ENCODE data around the gene BTBD6.
"Not testable (repeated sequence)": the region's sequence is repeated elsewhere in the genome, so short reads cannot be mapped to it uniquely, and the experiment has no call there.

Gene BTBD6

DNA sequence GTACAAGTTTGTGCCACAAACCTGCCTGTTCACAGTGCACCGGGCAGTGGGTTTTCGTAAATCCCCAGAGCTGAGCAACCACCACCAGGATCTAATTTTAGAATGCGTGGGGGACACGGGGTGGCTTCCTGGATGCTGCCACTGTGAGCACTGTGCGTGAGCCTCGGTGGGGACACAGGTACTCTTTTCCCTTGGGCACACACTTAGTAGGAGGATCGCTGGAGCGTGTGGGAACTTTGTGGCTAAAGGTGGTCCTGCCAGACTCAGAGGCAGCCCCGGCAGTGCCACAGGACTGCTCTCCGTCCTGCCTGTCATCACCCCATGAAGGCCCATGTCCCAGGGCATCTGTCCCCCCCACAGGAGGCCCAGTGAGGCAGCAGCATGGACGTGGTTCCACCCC is 21.1 kb downstream of the BTBD6 start:
- no peak for DNase-seq (ENCODE audit: low spot score)

DNA sequence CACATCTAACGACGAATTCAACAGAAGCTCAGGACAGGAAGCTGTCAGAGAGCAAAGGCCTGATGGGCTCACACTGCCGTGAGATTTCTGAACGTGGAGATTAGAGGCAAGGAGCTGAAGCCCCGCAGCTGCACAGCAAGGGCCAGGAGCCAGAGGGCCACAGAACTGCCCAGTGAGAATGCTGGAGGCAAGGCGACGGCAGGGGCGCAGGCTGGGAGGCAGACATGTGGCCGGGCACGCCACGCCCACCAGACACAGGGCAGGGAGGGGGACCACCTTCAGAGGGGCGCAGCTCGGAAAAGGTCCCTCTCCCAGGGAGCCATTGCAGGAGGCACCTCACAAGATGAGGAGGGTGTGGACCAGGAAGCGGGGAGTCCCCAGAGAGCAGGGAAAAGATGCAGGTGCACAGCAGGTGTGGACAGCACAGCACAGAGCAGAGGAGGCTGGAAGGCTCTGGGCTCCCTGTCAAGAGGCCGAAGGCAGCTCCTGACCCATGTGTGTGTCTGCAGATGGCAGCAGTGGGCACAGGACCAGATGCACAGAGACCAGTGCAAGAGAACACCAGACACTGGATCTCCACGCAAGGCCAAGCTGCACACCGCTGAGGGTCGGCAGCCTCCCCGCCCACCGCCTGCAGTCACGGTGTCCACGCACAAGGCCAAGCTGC is 23.0 kb downstream of the BTBD6 start:
- DNase-seq (ENCODE audit: low spot score), result no peak

DNA sequence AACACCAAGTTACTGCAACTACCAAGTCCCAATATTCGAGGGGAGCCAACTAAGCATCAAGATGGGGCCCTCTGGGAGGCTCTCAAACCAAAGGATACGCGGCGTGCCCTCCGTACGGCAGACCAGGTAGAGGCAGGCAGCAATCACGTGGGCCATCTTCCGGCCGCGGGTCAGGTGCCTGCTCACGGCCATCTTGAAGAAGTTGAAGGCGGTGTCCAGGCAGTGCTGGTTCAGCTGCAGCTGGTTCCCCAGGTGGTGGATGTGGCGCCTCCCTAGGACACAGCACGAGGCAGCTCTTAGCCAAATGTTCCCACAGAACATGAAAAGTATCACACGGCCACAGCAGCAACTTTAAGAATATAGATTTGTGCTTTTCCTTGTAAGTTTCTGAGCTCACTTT is 24.3 kb downstream of the BTBD6 start:
- DNase-seq (ENCODE audit: low spot score), result no peak

DNA sequence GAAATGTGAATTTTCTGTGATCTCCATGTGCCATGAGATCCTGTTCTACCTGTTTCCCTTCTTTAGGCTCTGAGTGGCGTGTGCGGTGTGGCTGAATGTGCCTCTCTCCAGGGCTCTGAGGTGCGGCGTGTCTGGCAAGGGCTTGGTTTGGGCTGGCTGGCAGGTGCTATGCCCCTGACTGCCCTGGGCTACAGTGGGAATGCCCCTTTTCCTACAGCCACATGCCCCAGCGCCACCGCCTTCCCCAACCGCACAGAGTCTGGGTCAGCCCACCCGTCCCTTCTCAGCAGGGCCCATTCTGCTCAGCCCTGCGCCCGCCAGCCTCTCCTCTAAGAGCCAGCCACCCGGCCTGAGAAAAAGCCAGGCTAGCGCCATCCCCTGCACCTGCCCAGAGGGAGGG is 24.7 kb downstream of the BTBD6 start:
- no peak for DNase-seq (ENCODE audit: low spot score)

DNA sequence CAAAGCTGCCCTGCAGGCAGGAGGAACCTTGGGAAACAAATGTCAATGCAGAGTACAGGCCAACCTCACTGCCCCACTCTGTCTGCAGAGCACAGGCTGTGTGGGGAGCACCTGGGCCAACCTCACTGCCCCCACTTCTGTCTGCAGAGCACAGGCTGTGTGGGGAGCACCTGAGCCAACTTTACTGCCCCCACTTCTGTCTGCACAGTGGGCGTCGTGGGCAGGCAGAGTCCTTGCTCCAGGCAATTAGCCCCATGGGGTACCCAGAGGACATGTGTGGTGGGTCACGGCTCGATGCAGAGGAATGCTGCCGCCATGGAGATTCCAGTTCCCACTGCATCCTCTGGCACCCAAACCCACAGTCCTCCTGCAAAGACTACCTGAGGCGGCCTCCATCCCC is 26.3 kb downstream of the BTBD6 start:
- no peak for DNase-seq (ENCODE audit: low spot score)

DNA sequence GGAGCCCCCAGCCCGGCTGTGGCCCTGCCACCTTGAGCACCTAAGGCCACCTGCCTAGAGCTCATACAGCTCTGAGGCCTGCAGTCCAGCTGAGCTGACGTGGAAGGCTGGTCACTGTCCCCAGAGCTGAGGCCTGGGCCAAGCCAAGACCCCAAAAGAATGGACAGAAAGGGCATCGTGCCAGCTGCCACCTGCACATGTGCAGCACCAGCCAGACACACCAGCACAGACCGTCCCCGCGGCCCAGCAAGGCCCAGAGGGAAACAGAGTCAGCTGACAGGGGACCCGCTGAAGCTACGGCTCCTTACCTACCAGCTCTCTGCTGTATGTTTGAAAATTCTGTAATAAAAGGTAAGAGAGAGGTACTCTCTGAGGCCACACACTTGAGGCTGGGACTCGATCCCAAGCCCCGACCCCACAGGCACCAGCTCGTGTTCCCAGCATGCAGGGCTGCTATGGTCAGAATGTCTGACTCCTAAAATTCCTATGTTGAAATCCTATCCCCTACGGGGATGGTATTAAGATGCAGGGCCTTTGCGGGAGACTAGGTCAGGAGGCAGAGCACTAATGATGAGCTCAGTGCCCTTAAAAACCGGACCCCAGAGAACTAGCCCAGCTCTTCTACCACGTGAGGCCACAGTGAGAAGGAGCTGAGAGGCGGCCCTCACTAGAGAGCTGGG is 27.1 kb downstream of the BTBD6 start:
- no peak for DNase-seq (ENCODE audit: low spot score)

DNA sequence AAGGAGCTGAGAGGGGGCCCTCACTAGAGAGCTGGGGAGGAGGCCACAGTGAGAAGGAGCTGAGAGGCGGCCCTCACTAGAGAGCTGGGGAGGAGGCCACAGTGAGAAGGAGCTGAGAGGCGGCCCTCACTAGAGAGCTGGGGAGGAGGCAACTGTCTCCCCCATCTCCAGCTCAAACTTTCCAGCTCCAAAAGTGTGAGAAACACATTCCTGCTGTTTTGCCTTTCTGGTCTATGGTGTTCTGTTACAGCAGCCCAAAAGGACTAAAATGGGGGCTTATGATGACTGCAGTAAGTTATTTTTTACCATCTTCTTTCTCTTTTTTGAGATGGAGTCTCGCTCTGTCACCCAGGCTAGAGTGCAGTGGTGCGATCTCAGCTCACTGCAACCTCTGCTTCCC is 29.1 kb downstream of the BTBD6 start:
- not testable (repeated sequence) for DNase-seq (ENCODE audit: low spot score)

DNA sequence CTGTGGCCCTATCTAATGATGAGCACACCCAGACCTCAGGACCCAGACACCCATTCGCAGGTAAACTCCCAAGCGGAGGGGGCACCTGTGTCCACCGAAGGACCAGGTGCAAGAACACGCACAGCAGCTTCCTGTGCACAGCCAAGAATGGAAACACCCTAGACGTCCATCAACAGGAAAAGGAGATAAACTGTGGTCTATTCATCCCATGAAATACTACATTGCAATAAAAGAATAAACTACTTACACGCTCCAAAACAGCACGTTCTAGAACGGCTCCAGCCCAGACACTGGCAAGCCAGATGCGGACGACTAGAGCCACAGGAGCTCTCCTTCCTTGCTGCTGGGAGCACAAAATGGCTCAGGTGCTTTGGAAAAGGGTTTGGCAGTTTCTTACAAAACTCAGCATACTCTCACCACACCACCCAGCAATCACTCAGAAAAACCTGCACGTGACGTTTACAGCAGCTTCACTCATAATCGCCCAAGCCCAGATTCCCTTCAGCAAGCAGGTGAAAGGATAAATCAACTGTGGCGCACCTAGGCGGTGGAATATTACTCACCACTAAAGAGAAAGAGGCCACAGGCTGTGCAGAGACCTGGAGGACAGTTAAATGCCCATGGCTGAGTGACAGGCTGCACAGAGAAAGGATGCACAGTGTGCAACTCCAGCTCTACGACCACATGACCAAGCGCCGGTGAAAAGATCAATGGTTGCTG is 31.5 kb downstream of the BTBD6 start:
- no peak for DNase-seq (ENCODE audit: low spot score)

DNA sequence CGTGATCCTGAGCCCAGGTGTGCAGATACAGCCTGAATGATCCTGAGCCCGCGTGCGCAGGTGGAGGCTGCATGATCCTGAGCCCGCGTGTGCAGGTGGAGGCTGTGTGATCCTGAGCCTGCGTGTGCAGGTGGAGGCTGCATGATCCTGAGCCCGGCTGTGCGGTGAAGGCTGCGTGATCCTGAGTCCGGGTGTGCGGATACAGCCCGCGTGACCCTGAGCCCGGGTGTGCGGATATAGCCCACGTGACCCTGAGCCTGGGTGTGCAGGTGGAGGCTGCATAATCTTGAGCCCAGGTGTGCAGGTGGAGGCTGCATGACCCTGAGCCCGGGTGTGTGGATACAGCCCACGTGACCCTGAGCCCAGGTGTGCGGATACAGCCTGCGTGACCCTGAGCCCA is 32.2 kb downstream of the BTBD6 start:
- DNase-seq (ENCODE audit: low spot score), result no peak

DNA sequence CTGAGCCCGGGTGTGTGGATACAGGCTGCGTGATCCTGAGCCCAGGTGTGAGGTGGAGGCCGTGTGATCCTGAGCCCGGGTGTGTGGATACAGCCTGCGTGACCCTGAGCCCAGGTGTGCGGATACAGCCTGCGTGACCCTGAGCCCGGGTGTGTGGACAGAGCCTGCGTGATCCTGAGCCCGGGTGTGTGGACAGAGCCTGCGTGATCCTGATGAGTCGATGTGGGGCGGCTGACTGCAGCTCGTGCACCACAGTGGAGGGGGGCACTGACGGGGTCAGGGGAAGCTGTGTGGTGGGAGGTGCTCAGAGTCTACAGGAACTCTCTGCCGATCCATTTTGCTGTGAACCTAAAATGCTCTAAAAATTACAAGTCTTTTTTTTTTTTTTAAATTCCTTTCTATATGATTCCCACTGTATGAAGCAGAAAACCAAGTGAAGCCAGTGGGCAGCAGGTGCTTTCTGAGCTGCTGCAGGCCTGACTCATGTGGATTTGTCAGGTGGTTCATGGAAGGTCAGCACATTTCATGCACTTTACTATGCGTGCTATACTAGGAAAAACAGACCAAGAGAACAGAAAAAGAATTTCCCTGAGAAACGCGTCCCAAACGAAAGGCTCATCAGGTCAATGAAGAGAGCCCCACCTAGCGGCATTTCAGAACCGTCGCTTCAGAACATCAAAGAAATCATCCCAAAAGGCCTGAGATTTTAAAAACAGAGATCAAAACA is 33.2 kb downstream of the BTBD6 start:
- DNase-seq (ENCODE audit: low spot score), result peak; percentile 64

DNA sequence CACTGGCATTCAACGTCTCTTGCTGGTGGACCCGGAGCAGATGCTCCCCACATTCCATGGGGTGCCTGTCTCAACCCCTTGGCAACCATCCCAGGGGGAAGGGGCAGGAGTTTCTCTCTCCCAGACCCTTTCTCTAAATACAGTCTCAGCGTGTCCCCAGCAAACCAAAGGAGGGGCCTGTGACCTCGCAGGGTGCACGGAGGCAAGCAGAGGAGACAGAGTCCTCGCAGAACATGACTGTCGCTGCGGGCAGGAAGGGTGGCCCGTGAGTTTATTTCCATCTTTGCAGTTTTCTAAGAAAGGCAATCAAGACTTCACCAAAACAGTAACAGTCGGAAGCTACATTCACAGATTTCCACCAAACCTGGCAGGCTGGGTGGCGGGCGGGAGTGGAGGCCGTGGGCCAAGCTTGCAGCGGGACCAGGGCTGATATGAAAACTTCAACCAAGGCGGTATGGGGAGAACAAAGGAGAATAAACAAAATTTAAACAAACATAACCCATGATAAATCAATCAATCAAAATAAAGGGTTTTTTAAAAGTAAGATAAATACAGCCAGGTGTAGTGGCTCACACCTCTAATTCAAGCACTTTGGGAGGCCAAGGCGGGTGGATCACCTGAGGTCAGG is 33.9 kb downstream of the BTBD6 start:
- DNase-seq (ENCODE audit: low spot score), result no peak

DNA sequence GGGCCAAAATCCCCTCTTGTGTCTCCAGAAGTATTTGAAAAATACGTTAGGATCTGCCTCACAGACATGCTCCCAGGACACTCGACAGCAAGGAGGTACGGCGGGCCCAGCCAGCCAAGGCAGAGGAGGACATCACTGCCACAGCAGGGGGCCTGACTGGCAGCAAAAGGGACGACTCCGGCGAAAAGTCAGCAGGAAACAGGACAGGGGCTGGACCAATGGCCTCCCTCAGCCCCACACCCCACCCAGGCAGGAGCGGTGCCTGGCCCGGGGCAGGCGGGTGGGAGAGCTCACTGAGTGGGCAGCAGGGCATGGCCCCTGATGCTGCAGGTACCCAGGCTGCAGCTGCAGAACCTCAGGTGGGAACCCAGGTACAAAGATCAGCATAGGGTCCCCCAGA is 34.7 kb downstream of the BTBD6 start:
- no peak for DNase-seq (ENCODE audit: low spot score)

DNA sequence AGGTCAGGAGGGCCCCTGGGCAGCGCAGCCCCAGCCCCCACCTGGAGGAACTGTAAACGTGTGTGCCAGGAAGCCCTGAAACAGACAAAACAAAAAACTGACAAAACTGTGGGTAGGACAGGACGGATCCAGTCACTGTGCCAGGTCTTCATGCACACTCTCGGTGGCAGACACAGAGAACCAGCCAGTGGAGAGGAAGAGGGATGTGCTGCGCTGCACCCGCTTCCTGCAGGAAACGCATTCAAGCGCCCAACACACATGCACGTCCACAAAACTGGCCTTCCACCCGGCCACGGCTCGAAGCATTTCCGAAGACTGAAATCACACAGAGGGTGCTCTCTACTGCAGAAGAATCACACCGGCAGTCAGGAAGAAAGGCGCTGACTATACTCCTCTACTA is 35.6 kb downstream of the BTBD6 start:
- DNase-seq (ENCODE audit: low spot score), result no peak

DNA sequence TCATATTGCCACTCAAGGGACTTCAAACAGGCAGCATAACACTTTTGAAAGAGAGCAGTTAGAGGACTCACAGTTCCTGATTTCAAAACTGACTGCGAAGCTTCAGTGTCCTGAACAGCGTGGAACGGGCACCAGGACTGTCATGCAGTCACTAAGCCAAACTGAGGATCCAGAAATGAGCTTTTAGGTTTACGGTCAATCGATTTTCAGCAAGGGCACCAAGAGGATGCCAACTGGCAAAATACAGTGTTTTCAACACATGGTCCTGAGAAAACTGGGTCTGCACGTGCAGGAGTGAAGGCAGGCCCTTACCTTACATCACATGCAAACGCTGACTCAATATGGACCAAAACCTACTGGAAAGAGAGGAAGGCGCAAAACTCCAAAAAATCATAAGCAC is 36.8 kb downstream of the BTBD6 start:
- DNase-seq (ENCODE audit: low spot score), result no peak

DNA sequence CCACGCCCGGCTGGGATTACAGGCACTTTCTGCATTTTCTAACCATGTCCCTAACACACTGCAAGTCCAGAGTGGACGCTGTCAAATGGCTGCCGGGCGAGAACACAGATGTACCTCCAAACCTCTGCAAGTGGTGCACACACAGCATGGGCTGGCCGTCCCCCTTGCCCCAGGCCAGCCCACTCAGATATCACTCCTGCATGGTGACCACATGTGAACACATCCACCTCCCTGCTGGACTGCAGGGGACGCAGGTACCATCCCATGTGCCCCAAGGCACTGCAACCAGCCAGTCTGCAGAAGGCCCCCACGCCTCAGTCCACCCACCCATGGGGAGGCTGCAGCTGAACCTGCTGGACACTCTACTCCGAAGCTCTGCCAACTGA is 38.4 kb downstream of the BTBD6 start:
- no peak for DNase-seq (ENCODE audit: low spot score)

DNA sequence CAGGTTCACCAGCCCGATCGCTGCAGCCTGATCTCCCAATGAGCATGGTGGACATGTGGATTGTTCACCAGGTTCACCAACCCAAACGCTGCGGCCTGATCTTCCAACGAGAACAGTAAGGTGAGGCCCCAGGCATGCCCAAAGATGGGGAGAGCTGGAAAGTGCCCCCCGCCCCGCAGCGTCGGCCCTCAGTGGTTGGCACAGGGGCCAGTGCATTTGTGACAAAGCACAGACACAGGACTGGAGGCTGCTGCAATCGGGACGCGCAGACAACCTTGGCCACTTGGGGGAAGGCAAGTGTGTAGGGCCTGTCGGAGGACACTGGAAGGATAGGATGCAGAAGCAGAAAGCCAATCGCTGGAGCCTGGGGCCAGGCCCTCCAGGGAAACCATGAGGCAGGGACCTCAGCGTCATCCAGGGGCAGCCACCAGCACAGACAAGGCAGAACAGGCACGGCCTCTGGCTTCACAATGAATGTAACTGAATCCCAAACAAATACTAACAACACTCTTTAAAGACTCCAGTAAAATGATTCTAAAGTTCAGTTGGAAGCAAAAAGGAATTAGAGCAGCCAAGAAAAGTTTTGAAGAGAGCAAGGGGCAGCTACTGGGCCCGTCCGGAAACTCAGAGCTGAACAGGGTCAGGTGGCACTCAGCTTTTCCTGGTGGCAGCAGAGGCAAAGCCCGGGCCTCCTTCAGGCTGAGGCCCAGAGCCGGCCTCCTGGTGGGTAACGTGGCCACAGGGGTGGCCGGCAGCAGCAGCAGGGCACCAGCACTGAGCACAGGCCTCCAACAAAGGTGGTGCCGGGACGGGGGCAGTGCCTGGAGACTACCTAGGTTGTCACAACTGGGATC is 39.1 kb downstream of the BTBD6 start:
- no peak for DNase-seq (ENCODE audit: low spot score)

DNA sequence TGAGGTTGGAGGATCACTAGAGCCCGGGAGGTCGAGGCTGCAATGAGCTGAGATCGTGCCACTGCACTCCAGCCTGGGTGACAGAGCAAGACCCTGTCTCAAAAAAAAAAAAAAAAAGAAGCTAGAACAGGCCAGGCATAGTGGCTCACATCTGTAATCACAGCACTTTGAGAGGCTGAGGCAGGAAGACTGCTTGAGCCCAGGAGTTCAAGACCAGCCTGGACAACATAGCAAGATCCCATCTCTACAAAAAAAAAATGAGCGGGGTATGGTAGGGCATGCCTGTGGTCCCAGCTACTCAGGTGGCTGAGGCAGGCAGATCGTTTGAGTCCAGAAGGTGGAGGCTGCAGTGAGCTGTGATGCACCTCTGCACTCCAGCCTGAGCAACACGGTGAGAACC is 40.6 kb downstream of the BTBD6 start:
- not testable (repeated sequence) for DNase-seq (ENCODE audit: low spot score)

DNA sequence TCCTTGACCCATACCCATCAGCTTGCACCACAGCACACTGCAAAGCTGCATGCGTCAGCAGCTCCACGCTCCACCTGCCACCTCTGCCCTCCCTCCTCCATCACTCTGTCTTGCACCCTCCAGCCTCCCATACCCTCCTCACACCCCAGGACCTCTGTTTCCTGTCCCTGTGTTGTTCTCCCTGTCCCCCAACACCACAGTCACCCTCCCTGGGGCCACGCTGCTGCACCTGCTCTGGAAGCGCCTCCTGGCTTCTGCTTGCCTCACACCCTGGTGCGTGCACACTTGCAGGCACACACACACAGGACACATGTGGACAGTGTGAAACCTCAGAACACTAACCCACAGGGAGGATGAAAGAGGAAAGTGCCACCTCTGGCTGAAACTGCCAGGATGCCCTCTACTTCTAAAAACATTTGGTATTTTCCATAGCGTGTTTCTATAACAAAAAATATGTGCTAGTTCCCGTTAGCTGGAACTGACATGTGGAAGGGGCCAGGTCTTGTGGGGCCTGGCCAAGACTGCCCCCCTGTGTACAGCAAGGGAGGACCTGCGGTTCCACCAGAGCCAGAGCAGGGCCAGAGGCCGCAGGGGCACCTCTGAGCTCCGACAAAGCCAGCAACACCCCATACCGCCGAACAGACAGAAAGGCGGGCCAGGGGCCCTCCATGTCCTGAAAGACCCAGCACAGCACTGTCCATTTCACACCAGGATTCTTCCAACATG is 42.5 kb downstream of the BTBD6 start:
- DNase-seq (ENCODE audit: low spot score), result no peak

DNA sequence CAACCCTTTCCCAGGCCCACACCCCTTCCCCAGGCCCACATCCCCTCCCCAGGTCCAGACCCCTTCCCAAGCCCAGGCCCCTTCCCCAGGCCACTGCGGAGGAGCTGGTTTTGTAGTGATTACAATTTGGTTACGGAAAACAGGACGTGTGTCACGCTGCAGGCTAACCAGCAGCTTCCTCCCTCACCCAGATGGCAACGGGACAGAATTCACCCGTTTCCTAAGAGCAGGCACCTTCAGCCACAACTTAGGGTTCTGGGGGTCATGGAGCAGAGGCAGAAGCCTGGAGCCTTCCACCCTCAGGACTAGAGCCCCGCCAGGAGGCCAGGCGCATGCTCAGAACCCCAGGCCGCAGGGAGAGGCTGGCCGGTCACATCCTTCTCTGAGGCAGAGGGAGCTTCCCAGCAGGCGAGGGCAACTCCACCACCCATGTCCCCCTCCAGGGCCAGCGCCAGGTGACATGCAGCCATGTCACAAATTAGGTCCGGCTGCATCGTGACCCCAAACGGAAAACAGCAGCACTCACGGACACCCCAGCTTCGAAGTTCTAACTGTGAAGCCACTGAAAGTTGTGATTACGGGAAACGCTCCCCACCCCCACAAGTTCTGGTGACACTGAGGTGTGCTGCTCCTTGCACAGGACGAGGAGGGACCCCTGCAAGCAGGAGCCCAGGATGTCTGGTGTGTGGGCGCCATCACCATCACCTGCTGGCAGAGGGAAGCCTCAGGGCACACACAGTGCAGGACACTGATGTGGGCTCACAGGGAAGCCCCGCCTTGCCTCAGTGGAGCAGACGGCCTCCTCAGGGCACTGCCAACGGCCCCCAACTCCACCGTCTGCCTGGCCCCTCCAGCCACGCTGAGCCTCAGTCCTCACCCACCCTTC is 44.7 kb downstream of the BTBD6 start:
- DNase-seq (ENCODE audit: low spot score), result no peak

DNA sequence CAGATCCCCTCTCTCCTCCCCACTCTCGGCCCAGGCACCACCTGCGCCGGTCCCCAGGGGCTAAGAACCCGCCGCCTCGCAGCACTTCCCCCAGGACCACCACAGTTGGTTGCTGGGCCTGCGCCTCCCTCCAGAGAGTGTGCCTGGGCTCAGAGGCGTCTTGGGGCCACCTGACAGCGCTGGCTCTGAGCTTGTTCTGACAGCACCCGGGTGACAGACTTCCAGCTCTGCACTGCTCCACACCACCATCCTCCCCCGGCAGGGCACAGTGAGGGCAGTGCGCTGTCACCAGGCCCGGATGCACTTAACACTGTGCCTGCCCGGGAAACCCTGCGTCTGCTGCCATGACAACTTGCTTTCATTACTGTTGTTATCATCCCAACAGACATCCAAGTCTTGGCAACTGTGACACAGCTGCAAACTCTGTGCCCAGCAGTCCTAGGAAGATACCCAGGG is 45.8 kb downstream of the BTBD6 start:
- DNase-seq (ENCODE audit: low spot score), result no peak
